H9 (cell line): ENCODE measurements around the gene IL15RA. TPM values are rescaled to one million over a fixed set of nuclear protein-coding genes. Genes with fewer than 3 reads are reported as not detected.

Experiments used
- DNase-seq: peaks from one replicate; pipeline ENCODE4 v3.0.0-alpha.2; 2017
- H2AFZ ChIP-seq: one replicate; pipeline ENCODE4 v1.6.1; 2013; ENCODE audit warnings: mild to moderate bottlenecking, low read length, control low read depth, moderate library complexity
- H2AK5ac ChIP-seq: 2 replicates; pipeline ENCODE4 v1.6.1; 2013; ENCODE audit warnings: low read length, control low read depth, mixed read lengths; ENCODE audit not compliant: insufficient read length
- H2BK120ac ChIP-seq: one replicate; pipeline ENCODE4 v1.6.1; 2013; ENCODE audit warnings: low read depth, mild to moderate bottlenecking, low read length, control low read depth, inconsistent platforms; ENCODE audit not compliant: poor library complexity, severe bottlenecking
- H2BK12ac ChIP-seq: 2 replicates; pipeline ENCODE4 v1.6.1; 2013; ENCODE audit warnings: low read length, control low read depth, mixed read lengths, low read depth; ENCODE audit not compliant: insufficient read length
- H2BK15ac ChIP-seq: 2 replicates; pipeline ENCODE4 v1.6.1; 2013; ENCODE audit warnings: low read depth, low read length, control low read depth
- H2BK20ac ChIP-seq: one replicate; pipeline ENCODE4 v1.6.1; 2013; ENCODE audit warnings: low read depth, mild to moderate bottlenecking, low read length, control low read depth, inconsistent platforms; ENCODE audit not compliant: poor library complexity, severe bottlenecking
- H2BK5ac ChIP-seq: 2 replicates; pipeline ENCODE4 v1.6.1; 2013; ENCODE audit warnings: low read length, control low read depth, mixed read lengths; ENCODE audit not compliant: insufficient read length
- H3K14ac ChIP-seq: 2 replicates; pipeline ENCODE4 v1.6.1; 2013; ENCODE audit warnings: low read length, control low read depth; ENCODE audit not compliant: insufficient read depth
- H3K18ac ChIP-seq: 2 replicates; pipeline ENCODE4 v1.6.1; 2013; ENCODE audit warnings: low read depth, mild to moderate bottlenecking, mixed read lengths, low read length, control low read depth; ENCODE audit not compliant: insufficient read length
- H3K23ac ChIP-seq: 2 replicates; pipeline ENCODE4 v1.6.1; 2013; ENCODE audit warnings: low read length, control low read depth, mixed read lengths, low read depth; ENCODE audit not compliant: insufficient read length
- H3K23me2 ChIP-seq: 2 replicates; pipeline ENCODE4 v1.6.1; 2013; ENCODE audit warnings: low read depth, mild to moderate bottlenecking, mixed read lengths, low read length, control low read depth; ENCODE audit not compliant: insufficient read length, poor library complexity, severe bottlenecking
- H3K27ac ChIP-seq: 2 replicates; pipeline ENCODE4 v1.5.1; 2013; ENCODE audit warnings: low read length, control low read depth, mixed read lengths, low read depth; ENCODE audit not compliant: insufficient read length
- H3K27me3 ChIP-seq: 2 replicates; pipeline ENCODE4 v1.6.1; 2013; ENCODE audit warnings: low read length, control low read depth, inconsistent platforms; ENCODE audit not compliant: insufficient read depth
- H3K4ac ChIP-seq: 2 replicates; pipeline ENCODE4 v1.6.1; 2013; ENCODE audit warnings: low read depth, mild to moderate bottlenecking, control low read depth, inconsistent platforms, low read length, moderate library complexity
- H3K4me1 ChIP-seq: 2 replicates; pipeline ENCODE4 v1.6.1; 2013; ENCODE audit warnings: low read length, control low read depth, inconsistent platforms; ENCODE audit not compliant: insufficient read depth
- H3K4me2 ChIP-seq: 2 replicates; pipeline ENCODE4 v1.6.1; 2013; ENCODE audit warnings: low read length, control low read depth, mixed read lengths; ENCODE audit not compliant: insufficient read length, insufficient read depth
- H3K56ac ChIP-seq: 2 replicates; pipeline ENCODE4 v1.6.1; 2013; ENCODE audit warnings: low read depth, mild to moderate bottlenecking, mixed read lengths, low read length, control low read depth; ENCODE audit not compliant: insufficient read length
- H3K79me1 ChIP-seq: 2 replicates; pipeline ENCODE4 v1.6.1; 2013; ENCODE audit warnings: low read depth, mild to moderate bottlenecking, moderate library complexity, low read length, control low read depth, inconsistent platforms; ENCODE audit not compliant: insufficient read depth, poor library complexity, severe bottlenecking
- H3K79me2 ChIP-seq: 2 replicates; pipeline ENCODE4 v1.6.1; 2013; ENCODE audit warnings: low read length, control low read depth, inconsistent platforms; ENCODE audit not compliant: insufficient read depth
- H3K9ac ChIP-seq: 2 replicates; pipeline ENCODE4 v1.6.1; 2013; ENCODE audit warnings: low read length, control low read depth, mixed read lengths; ENCODE audit not compliant: insufficient read length; ENCODE audit errors: extremely low read depth
- H3K9me3 ChIP-seq: one replicate; pipeline ENCODE4 v1.6.1; 2013; ENCODE audit warnings: low read depth, low read length, inconsistent platforms; ENCODE audit not compliant: control insufficient read depth
- H3T11ph ChIP-seq: one replicate; pipeline ENCODE4 v1.6.1; 2013; ENCODE audit warnings: mild to moderate bottlenecking, low read length, control low read depth, inconsistent platforms
- H4K20me1 ChIP-seq: one replicate; pipeline ENCODE4 v1.6.1; 2013; ENCODE audit not compliant: control insufficient read depth, insufficient read length, insufficient read depth
- H4K5ac ChIP-seq: 2 replicates; pipeline ENCODE4 v1.6.1; 2013; ENCODE audit warnings: low read depth, mild to moderate bottlenecking, mixed read lengths, low read length, control low read depth; ENCODE audit not compliant: insufficient read length
- H4K8ac ChIP-seq: replicated peaks from 2 replicates; pipeline ENCODE4 v1.6.1; 2013; ENCODE audit warnings: low read length, control low read depth, mixed read lengths, low read depth; ENCODE audit not compliant: insufficient read length
- H4K91ac ChIP-seq: 2 replicates; pipeline ENCODE4 v1.6.1; 2013; ENCODE audit warnings: low read depth, mild to moderate bottlenecking, moderate library complexity, mixed read lengths, low read length, control low read depth; ENCODE audit not compliant: insufficient read length
- H3K27ac Mint-ChIP-seq, 3 experiments: 2 replicates in 2 of 3; 3 replicates in 1 of 3; pipeline ENCODE4 v1.8.0; 2020 to 2021; ENCODE audit warnings: mixed read lengths in 3 of 3, mild to moderate bottlenecking in 1 of 3, moderate library complexity in 1 of 3
- H3K27me3 Mint-ChIP-seq: 2 replicates; pipeline ENCODE4 v1.8.0; 2021; ENCODE audit warnings: low read depth, mild to moderate bottlenecking, moderate library complexity, mixed read lengths
- H3K36me3 Mint-ChIP-seq, 3 experiments: 2 replicates in 2 of 3; 3 replicates in 1 of 3; pipeline ENCODE4 v1.8.0; 2020 to 2021; ENCODE audit warnings: low read depth in 3 of 3, mixed read lengths in 3 of 3; ENCODE audit not compliant: insufficient read depth in 1 of 3
- H3K4me1 Mint-ChIP-seq, 2 experiments: 2 replicates each; pipeline ENCODE4 v1.8.0; 2020; ENCODE audit warnings: mixed read lengths in 2 of 2
- H3K4me3 Mint-ChIP-seq, 2 experiments: 2 replicates in 1 of 2; 3 replicates in 1 of 2; pipeline ENCODE4 v1.8.0; 2020 to 2021; ENCODE audit warnings: mild to moderate bottlenecking in 2 of 2, mixed read lengths in 2 of 2, moderate library complexity in 1 of 2
- H3K9me3 Mint-ChIP-seq, 2 experiments: 2 replicates in 1 of 2; 3 replicates in 1 of 2; pipeline ENCODE4 v1.8.0; 2020; ENCODE audit warnings: mild to moderate bottlenecking in 2 of 2, mixed read lengths in 2 of 2, moderate library complexity in 1 of 2
- WGBS: extraction: QIAGEN DNeasy Blood & Tissue Kit; methylation state at CpG from one replicate; pipeline ENCODE4 v1.1.7; 2013; ENCODE audit warnings: missing lambda C conversion rate, low lambda C conversion rate, mixed read lengths; ENCODE audit not compliant: insufficient read length; ENCODE audit errors: extremely low coverage; 5-methylcytosine and 5-hydroxymethylcytosine counted together
- total RNA-seq: library from RNA; stranded (reverse); gene quantifications from 2 replicates; pipeline ENCODE4 v1.2.1, GENCODE V29; 2021
- TF ChIP-seq, protein P1 (sequence below): fragments of 200-600 bp; sonication (generic); conservative IDR thresholded peaks from 3 replicates; pipeline ENCODE4 v1.8.0; 2021; ENCODE audit warnings: antibody characterized with exemption, mild to moderate bottlenecking

IL15RA gene
- total RNA-seq, 1 experiment from 2014 or later: 0.31 TPM

- Histone ChIP-seq H3K18ac (no peak overlapping the region), H3K4me2 (no peak overlapping the region), H2BK12ac (no peak overlapping the region), H2BK120ac (no peak overlapping the region), H3K4me1 (no peaks in the 10 kb centered on the region), H2AFZ (no peak overlapping the region), H3K9ac (no peak overlapping the region), H2AK5ac (no peak overlapping the region), H3K4ac (no peak overlapping the region), H3K23me2 (no peaks in the 10 kb centered on the region), H3K79me2 (peaks cover 3% of the 10 kb centered on the region; the same call in 1 of the 2 replicates), H4K5ac (no peak overlapping the region), H4K91ac (no peak overlapping the region), H3T11ph (no peak overlapping the region), H2BK15ac (no peak overlapping the region), H3K9me3 (no peaks in the 10 kb centered on the region), H2BK5ac (no peak overlapping the region), H3K23ac (no peak overlapping the region), H3K56ac (no peak overlapping the region), H2BK20ac (no peak overlapping the region), H4K20me1 (no peaks in the 10 kb centered on the region), H4K8ac (no peak overlapping the region), H3K27ac (no peak overlapping the region), H3K79me1 (no peaks in the 10 kb centered on the region), H3K27me3 (no peaks in the 10 kb centered on the region), H3K14ac (no peak overlapping the region)
- Mint-ChIP-seq H3K4me3 (no peak overlapping the region), H3K4me1 (no peaks in the 10 kb centered on the region), H3K9me3 (no peaks in the 10 kb centered on the region), H3K27ac (peak overlapping the region in 1 of 3 experiments; percentile 11; a peak in 1 of 7 replicates), H3K27me3 (no peaks in the 10 kb centered on the region), H3K36me3 (peaks cover 11 to 39% (median 31%) of the 10 kb centered on the region in 3 experiments; a peak in 6 of 7 replicates)
- TF ChIP-seq, protein P1, sequence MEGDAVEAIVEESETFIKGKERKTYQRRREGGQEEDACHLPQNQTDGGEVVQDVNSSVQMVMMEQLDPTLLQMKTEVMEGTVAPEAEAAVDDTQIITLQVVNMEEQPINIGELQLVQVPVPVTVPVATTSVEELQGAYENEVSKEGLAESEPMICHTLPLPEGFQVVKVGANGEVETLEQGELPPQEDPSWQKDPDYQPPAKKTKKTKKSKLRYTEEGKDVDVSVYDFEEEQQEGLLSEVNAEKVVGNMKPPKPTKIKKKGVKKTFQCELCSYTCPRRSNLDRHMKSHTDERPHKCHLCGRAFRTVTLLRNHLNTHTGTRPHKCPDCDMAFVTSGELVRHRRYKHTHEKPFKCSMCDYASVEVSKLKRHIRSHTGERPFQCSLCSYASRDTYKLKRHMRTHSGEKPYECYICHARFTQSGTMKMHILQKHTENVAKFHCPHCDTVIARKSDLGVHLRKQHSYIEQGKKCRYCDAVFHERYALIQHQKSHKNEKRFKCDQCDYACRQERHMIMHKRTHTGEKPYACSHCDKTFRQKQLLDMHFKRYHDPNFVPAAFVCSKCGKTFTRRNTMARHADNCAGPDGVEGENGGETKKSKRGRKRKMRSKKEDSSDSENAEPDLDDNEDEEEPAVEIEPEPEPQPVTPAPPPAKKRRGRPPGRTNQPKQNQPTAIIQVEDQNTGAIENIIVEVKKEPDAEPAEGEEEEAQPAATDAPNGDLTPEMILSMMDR: no peak
- no CpG with 5 or more reads among the region's 6 CpGs for WGBS
- DNase-seq: no peak
Observed at GRCh38 chr10:5903563-5903962, 73.8 kb downstream of the IL15RA start.
